GM20000 (cell line): ENCODE measurements around the gene ADGRV1.

Experiments used
- DNase-seq: peaks from one replicate; pipeline ENCODE4 v3.0.0; 2012; ENCODE audit warnings: low spot score
- CTCF ChIP-seq: IDR thresholded peaks from 2 replicates; pipeline ENCODE4 v1.5.1; 2012; ENCODE audit warnings: mild to moderate bottlenecking, control low read depth; ENCODE audit errors: extremely low read depth, missing control alignments

ADGRV1 gene

GRCh38 chr5:91016954-91017700 is 458.5 kb downstream of the ADGRV1 start:
- DNase-seq, result no peak
- TF ChIP-seq CTCF, result no peak

GRCh38 chr5:91018200-91018599 is 459.6 kb downstream of the ADGRV1 start:
- TF ChIP-seq CTCF, result no peak
- no peak for DNase-seq

- no peak for TF ChIP-seq CTCF
- DNase-seq, result no peak
These were observed 460.2 kb downstream of the ADGRV1 start for GRCh38 chr5:91018712-91019371.

GRCh38 chr5:91020065-91020800 is 461.6 kb downstream of the ADGRV1 start:
- DNase-seq, result no peak

GRCh38 chr5:91022518-91022917 is 463.9 kb downstream of the ADGRV1 start:
- DNase-seq, result no peak
- no peak for TF ChIP-seq CTCF

More at GRCh38 chr5:91020065-91020800, 461.6 kb downstream of the ADGRV1 start:
- TF ChIP-seq CTCF, result no peak

GRCh38 chr5:91024206-91024605 is 465.6 kb downstream of the ADGRV1 start:
- no peak for TF ChIP-seq CTCF
- DNase-seq, result no peak

GRCh38 chr5:91024727-91025126 is 466.1 kb downstream of the ADGRV1 start:
- no peak for TF ChIP-seq CTCF
- DNase-seq, result no peak
